HG03432 (cell line): Measurements from ENCODE around the gene CYLD.

ENCODE experiments used
- ATAC-seq: cut with Tn5 transposase; IDR thresholded peaks from one replicate; pipeline ENCODE4 v1.9.1; 2021; ENCODE audit warnings: mild to moderate bottlenecking, moderate library complexity; ENCODE audit not compliant: unreplicated experiment

The CYLD gene

DNA sequence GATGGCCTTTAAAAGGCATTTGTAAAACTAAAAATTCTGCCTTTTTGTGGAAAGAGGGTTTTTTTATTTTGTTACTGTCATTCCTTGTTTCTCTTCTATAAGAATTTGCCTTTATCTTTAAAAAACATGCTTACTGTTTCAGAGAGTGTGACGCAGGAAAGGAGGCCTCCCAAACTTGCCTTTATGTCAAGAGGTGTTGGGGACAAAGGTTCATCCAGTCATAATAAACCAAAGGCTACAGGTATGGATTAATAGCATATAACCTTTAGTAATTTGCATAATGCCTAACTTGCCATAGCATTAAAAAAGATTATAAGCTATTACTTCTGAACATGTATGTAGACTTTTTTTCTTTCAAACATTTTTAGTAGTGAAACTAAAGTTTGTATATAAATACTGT is 34.2 kb downstream of the CYLD start:
- no peak for ATAC-seq

GRCh38 chr16:50778284-50779163 is 36.6 kb downstream of the CYLD start:
- no peak for ATAC-seq

DNA sequence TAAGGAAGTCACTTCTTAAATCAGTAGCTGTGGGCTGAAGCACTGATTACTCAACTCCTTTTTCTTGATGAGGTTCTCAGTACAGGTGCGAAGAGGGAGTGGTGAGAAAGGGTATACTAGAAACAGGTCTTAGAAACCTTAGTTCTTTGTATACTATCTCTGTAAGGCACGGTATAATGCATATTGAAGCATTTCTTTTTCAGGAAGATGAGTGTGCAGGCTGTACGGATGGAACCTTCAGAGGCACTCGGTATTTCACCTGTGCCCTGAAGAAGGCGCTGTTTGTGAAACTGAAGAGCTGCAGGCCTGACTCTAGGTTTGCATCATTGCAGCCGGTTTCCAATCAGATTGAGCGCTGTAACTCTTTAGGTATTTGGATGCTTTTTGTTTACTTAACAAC is 39.2 kb downstream of the CYLD start:
- ATAC-seq = no peak

DNA sequence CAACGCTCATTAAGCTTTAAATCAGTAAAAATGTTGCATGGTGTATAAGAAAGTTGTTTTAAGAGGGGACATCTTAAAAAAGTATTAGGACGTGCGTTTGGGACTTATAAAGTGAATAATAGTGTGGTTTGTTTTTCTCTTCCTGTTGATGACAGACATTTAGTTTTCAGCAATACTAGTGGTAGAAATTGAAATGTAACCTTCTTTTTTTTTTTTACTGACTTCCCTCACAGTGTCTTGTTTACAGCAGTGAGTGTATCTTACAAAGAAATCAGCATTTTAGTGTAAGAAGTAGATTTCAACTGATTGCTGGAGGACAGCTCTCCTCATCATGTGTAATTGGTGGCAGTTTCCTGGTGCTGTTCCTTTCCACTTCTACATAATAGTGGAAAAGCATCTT is 39.6 kb downstream of the CYLD start:
- ATAC-seq = no peak

DNA sequence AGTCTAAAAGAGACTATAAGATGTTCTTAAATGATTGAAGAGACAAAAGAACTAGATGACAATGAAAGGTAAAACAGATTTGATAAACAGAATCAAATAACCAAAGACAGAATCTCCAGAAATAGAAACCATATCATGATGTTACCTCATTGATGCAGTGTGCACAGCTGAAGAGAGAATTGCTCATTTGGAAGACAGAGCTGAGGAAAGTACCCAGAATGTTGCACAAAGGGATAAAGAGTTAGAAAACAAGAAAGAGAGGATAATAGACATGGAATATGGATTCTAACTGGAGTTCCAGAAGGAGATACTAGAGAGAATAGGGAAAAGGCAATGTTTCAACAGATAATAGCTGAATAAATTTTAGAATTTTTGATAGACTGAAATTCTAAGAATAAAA is 47.9 kb downstream of the CYLD start:
- ATAC-seq = no peak

DNA sequence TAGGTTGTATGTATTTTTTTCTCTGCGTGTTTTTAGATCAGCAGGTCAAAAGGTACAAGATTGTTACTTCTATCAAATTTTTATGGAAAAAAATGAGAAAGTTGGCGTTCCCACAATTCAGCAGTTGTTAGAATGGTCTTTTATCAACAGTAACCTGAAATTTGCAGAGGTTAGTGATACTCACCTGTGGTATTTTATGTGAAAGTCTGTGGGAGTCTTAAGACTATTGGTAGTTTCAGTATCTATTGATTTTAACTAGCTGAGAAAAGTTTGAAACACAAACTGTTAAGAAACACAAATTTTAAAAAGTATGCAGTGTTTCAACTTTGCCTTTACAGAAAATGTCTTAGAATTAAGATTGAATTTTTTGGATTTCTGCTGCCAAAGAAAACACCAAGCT is 49.6 kb downstream of the CYLD start:
- ATAC-seq = no peak

DNA sequence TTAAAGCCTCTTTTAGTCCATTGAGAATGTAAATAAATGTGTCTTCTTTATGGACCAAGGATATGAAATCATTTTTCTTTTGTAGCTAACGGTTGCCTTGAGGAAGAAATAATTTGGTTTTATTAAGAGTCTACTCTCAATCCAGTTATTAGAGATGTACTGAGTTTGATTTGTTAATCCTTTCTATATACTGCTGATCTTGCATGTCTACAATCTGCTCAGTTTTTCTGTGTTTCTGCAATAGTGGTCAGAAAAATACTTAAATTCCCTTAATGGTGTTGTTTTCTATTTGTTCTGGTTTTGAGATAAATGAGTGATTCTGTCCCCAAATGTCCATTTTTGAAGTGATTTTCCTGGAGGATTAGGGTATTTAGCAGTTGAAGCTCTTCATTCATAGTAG is 54.9 kb downstream of the CYLD start:
- ATAC-seq = no peak

DNA sequence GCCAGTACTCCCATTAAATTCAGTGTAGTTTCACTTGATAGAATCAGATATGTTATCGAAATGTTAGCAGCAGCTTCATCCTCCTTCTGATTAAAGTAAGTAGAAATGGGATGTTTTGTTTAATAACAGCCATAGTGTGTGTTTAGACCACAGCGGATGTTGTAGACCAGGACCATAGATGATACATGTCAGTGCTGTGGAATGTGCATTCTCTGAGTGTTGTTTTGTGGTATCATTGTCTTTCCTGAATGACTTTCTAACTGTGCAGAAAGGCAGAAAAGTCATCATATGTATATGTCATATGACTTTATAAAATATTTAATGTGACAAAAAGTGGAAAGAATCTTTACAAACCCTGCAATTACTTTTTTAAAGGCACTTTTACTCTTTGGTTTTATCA is 55.6 kb downstream of the CYLD start:
- ATAC-seq = no peak

DNA sequence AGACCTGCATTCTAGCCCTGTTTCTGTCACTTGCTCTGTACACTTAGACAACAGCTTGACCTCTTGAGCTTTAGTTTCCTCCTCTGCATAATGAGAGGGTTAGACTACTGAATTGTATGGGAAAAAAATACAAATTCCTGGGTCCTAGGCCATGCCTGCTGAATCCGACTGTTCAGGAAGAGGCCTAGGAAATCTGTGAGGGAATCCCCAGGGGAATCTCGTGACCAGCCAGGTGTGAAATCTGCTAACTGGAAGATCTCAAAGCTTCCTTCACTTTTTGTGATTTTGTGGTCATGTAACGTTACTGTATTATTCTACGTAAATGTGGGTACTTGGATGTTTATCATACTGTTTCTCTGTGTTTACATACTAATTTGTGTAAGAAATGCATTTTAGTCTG is 58.2 kb downstream of the CYLD start:
- no peak for ATAC-seq

GRCh38 chr16:50801036-50801435 is 59.1 kb downstream of the CYLD start:
- ATAC-seq = no peak

GRCh38 chr16:50802000-50802399 is 60.1 kb downstream of the CYLD start:
- ATAC-seq = no peak

DNA sequence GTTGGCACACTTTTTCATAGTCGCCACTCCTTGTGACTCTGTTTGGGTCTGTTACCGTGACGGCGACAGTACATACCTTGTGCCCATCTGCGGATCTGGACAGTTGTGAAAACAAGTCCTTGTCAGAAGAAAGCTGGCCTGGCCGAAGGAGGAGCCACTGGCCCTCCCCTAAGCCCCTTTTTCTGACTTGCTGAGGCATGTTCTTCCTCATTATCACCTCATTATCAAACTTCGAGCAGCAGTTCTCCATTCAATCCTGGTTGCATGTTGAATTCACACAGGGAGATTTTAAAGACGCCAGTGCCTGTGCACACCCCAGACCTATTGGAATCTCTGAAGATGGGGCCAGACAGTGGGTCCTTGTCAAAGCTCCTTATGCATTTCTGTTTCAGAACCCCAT is 61.1 kb downstream of the CYLD start:
- no peak for ATAC-seq

DNA sequence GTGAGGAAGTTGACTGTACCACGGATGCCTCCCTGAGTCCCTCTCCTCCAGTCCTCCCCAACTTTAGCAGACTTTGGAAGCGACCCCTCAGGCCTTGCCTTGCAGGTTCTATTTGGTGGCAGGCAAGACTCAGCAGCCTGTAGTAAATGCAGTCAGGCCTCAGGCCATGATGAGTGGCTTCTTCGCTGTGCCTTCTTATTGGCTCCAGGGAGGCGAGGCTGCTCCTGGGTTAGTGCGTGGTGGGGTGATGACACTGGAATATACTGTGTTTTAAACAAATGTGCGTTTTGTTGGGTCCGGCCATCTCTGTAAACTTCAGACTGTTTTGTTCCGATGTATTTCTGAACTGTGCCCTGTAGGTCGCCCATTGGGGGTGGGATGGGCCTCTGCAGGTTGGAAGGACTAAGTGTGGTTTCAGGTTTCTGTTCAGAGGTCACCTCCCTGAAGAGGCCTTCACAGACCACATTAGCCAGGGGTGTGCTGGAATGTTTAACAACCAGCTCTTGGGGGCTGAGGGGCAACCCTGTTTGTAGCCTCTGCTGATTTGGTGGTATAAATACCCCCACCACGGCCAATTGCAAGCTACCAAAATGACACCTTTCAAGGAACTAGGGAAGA is 62.5 kb downstream of the CYLD start:
- no peak for ATAC-seq

GRCh38 chr16:50806099-50807062 is 64.5 kb downstream of the CYLD start:
- peak; percentile 86 for ATAC-seq

DNA sequence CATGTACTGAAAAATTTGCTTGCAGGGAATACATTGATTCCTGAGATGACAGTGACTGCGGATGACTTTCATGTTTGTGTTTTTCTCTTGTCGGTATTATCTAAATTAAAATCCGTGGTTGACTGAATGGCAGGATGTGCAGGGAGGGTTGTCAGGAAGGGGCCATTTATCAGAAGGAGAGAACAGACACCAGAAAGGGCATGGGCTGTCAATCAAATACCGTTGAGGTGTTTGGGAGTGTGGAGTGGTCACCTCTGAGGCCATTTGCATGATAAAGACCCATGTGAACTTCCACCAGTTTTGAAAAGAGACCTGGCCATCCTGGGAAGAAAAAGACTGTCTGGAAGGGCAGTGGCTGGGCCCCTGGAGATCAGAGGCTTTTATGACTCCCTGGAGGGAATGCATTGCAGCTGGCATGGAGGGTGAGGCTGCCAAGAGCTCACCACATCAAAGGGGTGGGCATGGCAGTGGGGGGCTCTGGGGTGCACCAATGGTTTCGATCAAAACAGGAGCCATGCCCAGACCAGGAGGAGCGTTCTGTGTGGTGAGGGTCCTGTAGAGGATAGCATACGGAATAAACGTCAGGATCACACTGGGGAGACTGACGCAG is 67.1 kb downstream of the CYLD start:
- no peak for ATAC-seq

DNA sequence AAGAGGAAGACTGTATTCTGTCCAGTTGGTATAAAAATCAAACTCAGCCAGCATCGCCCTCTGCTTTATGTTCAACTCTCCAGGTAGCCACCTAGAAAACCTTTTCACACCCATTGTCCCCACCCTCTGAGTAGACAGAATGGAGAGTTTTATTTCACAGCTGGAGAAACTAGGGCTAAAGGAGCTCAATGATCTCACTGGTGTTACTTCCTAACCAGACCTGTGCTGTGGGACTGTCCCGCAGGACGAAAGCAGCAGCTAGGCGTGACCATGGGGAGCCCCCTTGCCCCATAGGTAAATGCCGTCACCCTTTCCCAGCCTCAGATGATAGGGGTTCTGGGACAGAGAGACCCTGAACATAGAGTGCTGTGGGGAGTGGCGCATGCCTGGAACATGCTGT is 67.7 kb downstream of the CYLD start:
- peak; percentile 45 for ATAC-seq

- no peak for ATAC-seq
Observed at GRCh38 chr16:50810241-50810965, 68.5 kb downstream of the CYLD start.

- no peak for ATAC-seq
Observed at GRCh38 chr16:50812046-50812445, 70.2 kb downstream of the CYLD start.

DNA sequence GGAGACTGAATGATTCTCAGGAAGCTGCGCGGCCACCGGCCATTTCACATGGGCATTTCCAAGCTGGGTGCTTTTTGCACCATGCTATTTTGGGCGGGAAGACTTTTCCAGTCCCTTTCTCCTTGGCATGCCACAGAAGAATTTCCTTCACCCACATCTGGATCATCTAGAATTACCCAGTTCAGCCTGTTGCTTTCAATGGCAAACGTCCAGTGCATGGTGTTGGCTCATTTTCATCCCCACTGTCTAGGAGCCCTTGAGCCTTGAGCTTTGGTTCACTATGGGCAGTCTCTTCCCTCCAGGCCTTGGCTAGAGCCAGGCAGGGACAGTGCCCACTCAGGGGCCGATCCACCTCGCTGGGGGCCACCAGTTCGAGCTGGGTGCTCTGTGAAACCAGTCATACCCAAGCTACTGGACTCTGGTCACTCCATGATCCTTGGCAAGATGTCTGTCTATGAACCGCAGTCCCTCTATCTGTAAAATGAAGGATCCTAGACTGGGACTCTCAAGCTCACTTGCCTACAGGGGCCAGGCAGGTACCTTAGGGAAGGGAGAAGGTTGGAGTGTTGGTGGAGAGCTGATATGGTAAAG is 71.1 kb downstream of the CYLD start:
- no peak for ATAC-seq

DNA sequence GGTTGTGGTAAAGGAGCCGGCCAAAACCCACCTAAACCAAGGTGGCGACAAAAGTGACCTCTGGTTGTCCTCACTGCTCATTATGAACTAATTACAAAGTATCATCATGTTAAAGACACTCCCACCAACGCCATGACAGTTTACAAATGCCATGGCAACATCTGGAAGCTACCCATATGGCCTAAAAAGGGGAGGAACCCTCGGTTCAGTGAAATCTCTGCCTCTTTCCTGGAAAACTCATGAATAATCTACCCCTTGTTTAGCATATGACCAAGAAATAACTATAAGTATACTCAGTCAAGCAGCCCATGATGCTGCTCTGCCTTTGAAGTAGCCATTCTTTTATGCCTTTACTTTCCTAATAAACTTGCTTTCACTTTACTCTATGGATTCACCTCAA is 72.2 kb downstream of the CYLD start:
- no peak for ATAC-seq
